ENCODE data around the gene LRRC75B. TPM values are rescaled to one million over a fixed set of nuclear protein-coding genes. Genes with fewer than 3 reads are reported as not detected.
A peak's percentile ranks its signal among the peaks of the same experiment; 100 is the strongest.

The LRRC75B gene
- total and polyA plus RNA-seq, 2 donors (not counting 3 experiments of a cell fraction or from before 2014, with no cell fraction given): 8.9 to 15.0 TPM

DNA sequence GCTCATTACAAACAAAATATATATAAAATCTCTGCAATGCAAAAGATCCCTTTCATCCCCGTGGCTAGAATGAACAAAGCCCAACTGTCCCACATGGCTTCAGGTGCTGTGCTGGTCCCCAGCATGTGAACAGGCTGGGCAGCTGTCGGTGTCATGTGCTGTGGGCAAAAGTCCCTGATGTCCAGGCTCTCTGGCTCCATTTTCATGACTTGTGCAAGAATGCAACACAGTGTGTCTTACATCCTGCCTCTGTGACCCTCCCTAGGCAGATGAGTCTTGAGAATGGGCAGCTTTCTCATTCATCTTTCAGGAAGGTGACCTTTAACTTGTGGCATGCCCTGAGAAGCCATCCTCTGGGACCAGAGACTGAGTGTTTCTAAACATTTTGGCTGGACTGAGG is 52.4 kb downstream of the LRRC75B start:
- intact Hi-C loops (cut with micrococcal nuclease): no loop called here
- no peaks in the 10 kb centered on the region for H4K20me1 ChIP-seq (replicated peaks; ENCODE audit: control insufficient read depth, extremely low read depth, insufficient read depth, low read length)
- dilution Hi-C loops (cut with MboI; ENCODE audit: extremely low pct_ligation_motif_present, low sequenced_read_pairs): no loop called here
- H3K36me3 ChIP-seq (ENCODE audit: control insufficient read depth in 2 of 2, extremely low read depth in 1 of 2, insufficient read depth in 2 of 2, low read length in 2 of 2): peaks cover 3 to 34% of the 10 kb centered on the region in 2 experiments
- no peaks in the 10 kb centered on the region for H3K27me3 ChIP-seq (ENCODE audit: control insufficient read depth in 2 of 2, insufficient read depth in 2 of 2, low read length in 2 of 2)
- H3K27ac ChIP-seq (ENCODE audit: insufficient read depth, low read depth, low read length): no peak overlapping the region
- no peaks in the 10 kb centered on the region for H3K9me3 ChIP-seq (replicated peaks; ENCODE audit: control insufficient read depth, insufficient read depth, low read length)
- H3K9me1 ChIP-seq (replicated peaks; ENCODE audit: control insufficient read depth, extremely low read depth, insufficient read depth, low read length): no peaks in the 10 kb centered on the region
- no peak overlapping the region for H3K4me2 ChIP-seq (ENCODE audit: insufficient read depth, low read length)
- BruUV-seq (replicated peaks): TSS peak; percentile 50
- H3K79me2 ChIP-seq (ENCODE audit: control insufficient read depth, insufficient read depth, low read length): no peaks in the 10 kb centered on the region
- no peak overlapping the region for H3K4me3 ChIP-seq (replicated peaks in 1 of 3; ENCODE audit: insufficient read depth in 1 of 3, low read depth in 1 of 3, low read length in 3 of 3)
- POLR2A ChIA-PET: no interaction called here
- DNase-seq (ENCODE audit: low read depth, low spot score): no peak
- CTCF ChIA-PET: interaction anchor here (1.2 kb wide), 1 partner anchor 11 kb away, joined by 4 read pairs; no protein-coding TSS in a partner anchor
- FAIRE-seq: no peak
- peaks cover 3% of the 10 kb centered on the region for H3K4me1 ChIP-seq (ENCODE audit: control insufficient read depth, extremely low read depth, insufficient read depth, low read length)
- no peak overlapping the region for H2AFZ ChIP-seq (ENCODE audit: low read depth, low read length)
- TF ChIP-seq, protein P1, sequence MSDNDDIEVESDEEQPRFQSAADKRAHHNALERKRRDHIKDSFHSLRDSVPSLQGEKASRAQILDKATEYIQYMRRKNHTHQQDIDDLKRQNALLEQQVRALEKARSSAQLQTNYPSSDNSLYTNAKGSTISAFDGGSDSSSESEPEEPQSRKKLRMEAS (IDR thresholded peaks at IDR 0.05; ENCODE audit: insufficient read depth, insufficient read length): no peak
- no peak for TF ChIP-seq POLR2AphosphoS5 (IDR thresholded peaks at IDR 0.05; ENCODE audit: insufficient read depth, low read depth, low read length)
- no peak for TF ChIP-seq JUN (IDR thresholded peaks at IDR 0.05; ENCODE audit: borderline replicate concordance, insufficient read depth, insufficient read length, low read depth)
- no peak for TF ChIP-seq FOS (IDR thresholded peaks at IDR 0.05; ENCODE audit: borderline replicate concordance, insufficient read depth, low read length)
- TF ChIP-seq GATA2 (IDR thresholded peaks at IDR 0.05; ENCODE audit: insufficient read depth, insufficient read length, low read depth, low read length): no peak
- TF ChIP-seq, protein P2, sequence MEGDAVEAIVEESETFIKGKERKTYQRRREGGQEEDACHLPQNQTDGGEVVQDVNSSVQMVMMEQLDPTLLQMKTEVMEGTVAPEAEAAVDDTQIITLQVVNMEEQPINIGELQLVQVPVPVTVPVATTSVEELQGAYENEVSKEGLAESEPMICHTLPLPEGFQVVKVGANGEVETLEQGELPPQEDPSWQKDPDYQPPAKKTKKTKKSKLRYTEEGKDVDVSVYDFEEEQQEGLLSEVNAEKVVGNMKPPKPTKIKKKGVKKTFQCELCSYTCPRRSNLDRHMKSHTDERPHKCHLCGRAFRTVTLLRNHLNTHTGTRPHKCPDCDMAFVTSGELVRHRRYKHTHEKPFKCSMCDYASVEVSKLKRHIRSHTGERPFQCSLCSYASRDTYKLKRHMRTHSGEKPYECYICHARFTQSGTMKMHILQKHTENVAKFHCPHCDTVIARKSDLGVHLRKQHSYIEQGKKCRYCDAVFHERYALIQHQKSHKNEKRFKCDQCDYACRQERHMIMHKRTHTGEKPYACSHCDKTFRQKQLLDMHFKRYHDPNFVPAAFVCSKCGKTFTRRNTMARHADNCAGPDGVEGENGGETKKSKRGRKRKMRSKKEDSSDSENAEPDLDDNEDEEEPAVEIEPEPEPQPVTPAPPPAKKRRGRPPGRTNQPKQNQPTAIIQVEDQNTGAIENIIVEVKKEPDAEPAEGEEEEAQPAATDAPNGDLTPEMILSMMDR (IDR thresholded peaks at IDR 0.05; ENCODE audit: extremely low read depth in 1 of 2, insufficient read depth in 1 of 2, low read depth in 1 of 2, low read length in 2 of 2): no peak
- no peak for TF ChIP-seq MYC (IDR thresholded peaks at IDR 0.05; ENCODE audit: low read depth, low read length)
- no peak for TF ChIP-seq EZH2 (IDR thresholded peaks at IDR 0.05; ENCODE audit: borderline replicate concordance, low read depth, low read length, severe bottlenecking)
- TF ChIP-seq POLR2A (IDR thresholded peaks at IDR 0.05; ENCODE audit: low read depth, low read length): no peak
- H3K9ac ChIP-seq (replicated peaks; ENCODE audit: extremely low read depth, insufficient read depth, low read length): no peak overlapping the region
